HG02852 (cell line): Measurements from ENCODE around the gene RIOK1.
"Not testable (repeated sequence)": the region's sequence is repeated elsewhere in the genome, so short reads cannot be mapped to it uniquely, and the experiment has no call there.

Experiments
- ATAC-seq: cut with Tn5 transposase; IDR thresholded peaks from one replicate; pipeline ENCODE4 v1.9.1; 2021; ENCODE audit warnings: mild to moderate bottlenecking, moderate library complexity; ENCODE audit not compliant: unreplicated experiment

Gene RIOK1

GRCh38 chr6:7389451-7390225 is at the start of gene RIOK1, which contains the start of gene CAGE1:
Gene RIOK1, plus strand, starts transcription at chr6:7389808. Its CDS starts 195 bp downstream, at chr6:7390003.
Gene CAGE1, minus strand, starts transcription at chr6:7389742. Its CDS starts 2,569 bp downstream, at chr6:7387173.
- peak; percentile 96 for ATAC-seq

- no peak for ATAC-seq
Observed at GRCh38 chr6:7341271-7341670, 48.3 kb upstream of the RIOK1 start.

DNA sequence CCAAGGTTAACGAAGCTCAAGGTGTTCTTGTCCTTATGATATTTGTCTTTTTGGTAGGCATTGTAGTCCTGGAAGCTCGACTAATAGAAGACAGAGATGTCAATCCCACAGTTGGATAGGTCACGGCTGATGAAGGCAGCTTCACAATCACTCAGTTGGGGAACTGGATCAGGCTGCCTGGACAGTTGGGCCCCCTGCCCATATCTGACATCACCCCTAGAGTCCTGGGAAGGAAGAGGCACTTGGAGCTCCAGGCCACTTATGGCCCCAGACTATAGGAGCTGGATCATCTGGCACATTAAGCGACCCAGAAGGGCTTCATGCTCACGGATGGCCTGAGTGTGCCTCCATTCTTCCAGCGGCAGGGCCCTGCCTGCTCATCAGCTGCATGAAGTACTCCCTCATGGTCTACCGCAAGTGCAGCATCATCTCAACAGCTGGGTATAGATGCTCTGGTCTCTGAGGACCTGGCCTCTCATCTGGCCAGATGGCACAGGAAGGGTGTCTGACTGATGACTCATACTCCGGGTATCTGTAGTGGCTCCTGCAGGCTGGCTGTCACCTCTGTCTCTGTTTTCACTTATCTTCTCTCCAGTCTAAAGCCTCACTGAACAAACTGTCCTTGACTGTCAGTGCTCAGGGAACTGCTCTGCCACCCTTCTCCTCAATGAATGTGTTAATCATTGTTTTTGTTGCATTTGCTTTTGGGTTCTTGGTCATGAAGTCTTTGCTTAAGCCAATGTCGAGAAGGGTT is 47.4 kb upstream of the RIOK1 start:
- ATAC-seq, result no peak

DNA sequence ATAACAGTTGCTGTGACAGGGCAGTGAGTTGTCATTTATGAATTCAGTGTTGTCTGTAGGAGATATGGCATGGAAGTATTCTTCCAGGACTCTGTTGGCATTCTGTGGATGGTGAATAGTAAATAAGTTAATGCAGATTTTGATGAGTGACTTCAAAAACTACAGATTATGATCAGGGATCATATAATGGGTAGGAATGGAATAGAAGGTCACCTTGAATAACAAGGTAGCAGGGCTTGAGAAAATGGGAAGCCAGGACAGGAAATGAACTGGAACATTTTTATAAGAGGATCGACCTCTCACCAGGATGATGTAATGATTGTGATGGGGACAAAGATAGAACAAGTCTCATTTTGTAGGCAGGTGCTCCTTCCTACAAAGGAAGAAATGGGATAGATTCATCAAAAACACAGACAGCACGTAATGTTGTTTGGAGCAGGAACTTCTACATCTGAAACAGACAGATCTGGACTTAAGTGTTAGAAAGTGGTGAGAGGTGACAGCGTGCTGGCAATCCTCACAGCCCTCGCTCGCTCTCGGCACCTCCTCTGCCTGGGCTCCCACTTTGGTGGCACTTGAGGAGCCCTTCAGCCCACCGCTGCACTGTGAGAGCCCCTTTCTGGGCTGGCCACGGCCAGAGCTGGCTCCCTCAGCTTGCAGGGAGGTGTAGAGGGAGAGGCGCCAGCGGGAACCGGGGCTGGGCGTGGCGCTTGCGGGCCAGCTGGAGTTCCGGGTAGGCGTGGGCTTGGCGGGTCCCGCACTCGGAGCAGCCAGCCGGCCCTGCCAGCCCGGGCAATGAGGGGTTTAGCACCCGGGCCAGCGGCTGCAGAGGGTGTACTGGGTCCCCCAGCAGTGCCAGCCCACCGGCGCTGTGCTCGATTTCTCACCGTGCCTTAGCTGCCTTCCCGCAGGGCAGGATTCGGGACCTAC is 45.8 kb upstream of the RIOK1 start:
- ATAC-seq, result no peak

DNA sequence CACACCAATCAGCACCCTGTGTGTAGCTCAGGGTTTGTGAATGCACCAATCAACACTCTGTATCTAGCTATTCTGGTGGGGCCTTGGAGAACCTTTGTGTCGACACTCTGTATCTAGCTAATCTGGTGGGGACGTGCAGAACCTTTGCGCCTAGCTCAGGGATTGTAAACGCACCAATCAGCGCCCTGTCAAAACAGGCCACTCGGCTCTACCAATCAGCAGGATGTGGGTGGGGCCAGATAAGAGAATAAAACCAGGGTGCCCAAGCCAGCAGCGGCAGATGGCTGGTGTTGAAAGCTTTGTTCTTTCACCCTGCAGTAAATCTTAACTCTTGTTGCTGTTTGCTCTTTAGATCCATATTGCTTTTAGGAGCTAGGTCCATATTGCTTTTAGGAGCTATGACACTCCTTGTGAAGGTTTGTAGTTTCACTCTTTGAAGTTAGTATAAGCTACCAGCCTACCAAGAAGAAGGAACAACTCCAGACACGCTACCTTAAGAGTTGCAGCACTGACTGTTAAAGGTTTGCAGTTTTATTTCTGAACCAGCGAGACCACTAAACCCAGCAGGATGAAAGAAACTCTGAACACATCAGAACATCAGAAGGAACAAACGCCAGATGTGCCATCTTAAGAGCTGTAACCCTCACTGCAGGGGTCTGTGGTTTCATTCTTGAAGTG is 44.7 kb upstream of the RIOK1 start:
- not testable (repeated sequence) for ATAC-seq

DNA sequence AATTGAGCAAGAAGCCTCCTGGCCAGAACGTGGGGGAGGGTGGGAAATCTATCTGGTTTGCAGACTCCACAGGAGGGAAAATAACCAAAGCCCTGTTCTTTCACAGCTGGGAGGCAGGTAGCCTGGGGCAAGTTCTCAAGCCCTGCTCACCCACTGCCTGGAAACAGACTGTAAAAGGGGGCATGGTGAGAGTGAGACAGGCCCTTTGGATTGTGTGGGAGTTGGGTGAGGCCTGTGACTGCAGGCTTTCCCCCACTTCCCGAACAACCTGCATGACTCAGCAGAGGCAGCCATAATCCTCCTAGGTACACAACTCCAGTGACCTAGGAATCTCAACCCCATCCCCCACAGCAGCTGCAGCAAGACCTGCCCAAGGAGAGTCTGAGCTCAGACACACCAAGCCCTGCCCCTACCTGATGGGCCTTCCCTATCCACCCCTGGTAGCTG is 42.0 kb upstream of the RIOK1 start:
- not testable (repeated sequence) for ATAC-seq

- ATAC-seq, result not testable (repeated sequence)
Observed at GRCh38 chr6:7350591-7350990, 39.0 kb upstream of the RIOK1 start.

DNA sequence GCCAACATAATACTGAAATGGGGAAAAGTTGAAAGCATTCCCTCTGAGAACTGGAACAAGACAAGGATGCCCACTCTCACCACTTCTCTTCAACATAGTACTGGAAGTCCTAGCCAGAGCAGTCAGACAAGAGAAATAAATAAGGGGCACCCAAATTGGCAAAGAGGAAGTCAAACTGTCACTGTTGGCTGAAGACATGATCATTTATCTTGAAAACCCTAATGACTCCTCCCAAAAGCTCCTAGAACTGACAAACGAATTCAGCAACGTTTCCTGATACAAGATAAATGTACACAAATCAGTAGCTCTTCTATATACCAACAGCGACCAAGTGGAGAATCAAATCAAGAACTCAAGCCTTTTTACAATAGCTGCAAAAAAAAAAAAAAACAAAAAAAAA is 37.7 kb upstream of the RIOK1 start:
- not testable (repeated sequence) for ATAC-seq

GRCh38 chr6:7367408-7367807 is 22.2 kb upstream of the RIOK1 start:
- no peak for ATAC-seq

GRCh38 chr6:7373739-7374138 is 15.9 kb upstream of the RIOK1 start:
- ATAC-seq, result no peak

DNA sequence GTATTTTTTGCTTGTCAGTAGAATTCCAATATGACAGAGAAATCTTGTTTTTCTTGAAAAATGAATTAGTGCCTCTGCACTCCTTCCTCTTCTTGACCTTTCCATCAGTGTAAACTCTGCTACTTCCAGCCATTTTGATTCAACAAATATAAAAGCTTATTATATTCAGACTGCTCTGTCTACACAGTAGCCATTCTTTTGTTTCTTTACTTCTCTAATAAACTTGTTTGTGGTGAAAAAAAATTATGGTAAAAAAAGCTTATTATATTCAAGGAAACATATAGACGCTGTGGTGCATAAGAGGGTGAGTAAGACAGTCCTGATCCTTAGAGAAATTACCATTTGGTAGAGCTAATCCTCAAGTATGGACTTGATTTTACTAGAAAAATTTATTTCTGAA is 11.6 kb upstream of the RIOK1 start:
- no peak for ATAC-seq

DNA sequence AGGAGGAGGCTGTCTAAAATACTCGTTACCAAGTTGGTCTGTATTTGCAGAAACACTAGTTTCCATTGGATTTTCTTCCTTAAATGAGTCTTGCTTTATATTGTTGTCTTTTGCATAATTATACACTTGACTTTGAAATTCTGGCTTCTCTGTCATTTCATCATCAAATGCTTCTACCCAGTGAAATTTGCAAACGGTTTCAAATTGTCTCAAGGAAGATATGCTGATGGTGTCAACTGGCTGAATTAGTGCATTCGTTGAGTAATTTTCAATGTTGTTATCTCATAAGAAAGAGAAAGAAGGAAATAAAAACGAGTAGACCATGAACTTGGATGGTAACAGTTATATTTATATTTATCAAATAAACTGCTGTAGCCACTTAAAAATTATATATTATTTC is 10.9 kb upstream of the RIOK1 start:
- no peak for ATAC-seq

GRCh38 chr6:7381092-7381491 is 8.5 kb upstream of the RIOK1 start:
- ATAC-seq, result no peak

GRCh38 chr6:7389162-7389450 is 502 bp upstream of the RIOK1 start:
- ATAC-seq, result no peak

- ATAC-seq, result peak; percentile 5
Observed at GRCh38 chr6:7390226-7390878, 744 bp downstream of the RIOK1 start.

- no peak for ATAC-seq
Observed at GRCh38 chr6:7391151-7391550, 1.5 kb downstream of the RIOK1 start.

- no peak for ATAC-seq
Observed at GRCh38 chr6:7392402-7392801, 2.8 kb downstream of the RIOK1 start.

DNA sequence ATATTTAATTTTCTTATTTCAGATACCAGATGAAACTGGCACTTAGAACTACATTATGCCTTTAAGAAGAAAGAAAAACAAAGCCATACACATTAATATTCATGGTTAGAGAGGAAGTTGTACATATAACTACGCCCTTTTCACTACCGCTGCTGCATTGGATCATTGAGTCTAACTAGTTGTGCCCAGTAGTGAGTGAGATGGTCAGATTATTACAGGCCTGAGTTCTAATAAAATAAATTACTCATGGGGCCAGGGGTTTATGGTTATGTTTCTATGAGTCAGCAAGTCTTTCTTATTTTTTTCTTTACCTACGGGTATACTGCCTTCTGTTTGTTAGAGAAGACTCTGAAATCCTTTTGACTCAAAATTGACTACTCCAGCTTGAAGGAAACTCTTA is 11.5 kb downstream of the RIOK1 start:
- ATAC-seq, result no peak

GRCh38 chr6:7402716-7403115 is 13.1 kb downstream of the RIOK1 start:
- no peak for ATAC-seq

DNA sequence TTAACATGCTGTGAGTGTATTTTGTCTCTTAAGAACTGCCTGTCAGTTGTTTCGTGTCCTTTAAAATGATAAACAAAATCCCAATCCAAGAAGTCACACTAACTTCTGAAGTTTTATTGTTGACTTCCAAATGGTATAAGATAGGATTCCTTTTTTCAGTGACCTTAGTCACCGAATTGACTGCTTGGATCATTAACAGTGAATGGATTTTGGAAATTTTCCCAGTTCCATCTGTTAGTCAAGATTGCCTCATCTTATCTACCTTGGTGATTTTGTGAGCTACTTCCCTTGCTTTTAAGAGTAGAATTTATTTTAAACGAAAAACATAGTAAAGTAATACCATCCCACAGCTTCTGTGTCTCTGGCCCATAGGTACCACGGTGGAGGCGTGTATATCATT is 14.9 kb downstream of the RIOK1 start:
- no peak for ATAC-seq
